GM12873 (cell line): Measurements from ENCODE around the gene ZFR2.

Source experiments
- TF ChIP-seq, protein P1 (sequence below): IDR thresholded peaks from 2 replicates; pipeline ENCODE4 v1.5.1; 2012; ENCODE audit warnings: low read depth, mild to moderate bottlenecking, moderate library complexity, low read length, control low read depth; ENCODE audit not compliant: insufficient read depth; ENCODE audit errors: missing control alignments

Gene ZFR2

DNA sequence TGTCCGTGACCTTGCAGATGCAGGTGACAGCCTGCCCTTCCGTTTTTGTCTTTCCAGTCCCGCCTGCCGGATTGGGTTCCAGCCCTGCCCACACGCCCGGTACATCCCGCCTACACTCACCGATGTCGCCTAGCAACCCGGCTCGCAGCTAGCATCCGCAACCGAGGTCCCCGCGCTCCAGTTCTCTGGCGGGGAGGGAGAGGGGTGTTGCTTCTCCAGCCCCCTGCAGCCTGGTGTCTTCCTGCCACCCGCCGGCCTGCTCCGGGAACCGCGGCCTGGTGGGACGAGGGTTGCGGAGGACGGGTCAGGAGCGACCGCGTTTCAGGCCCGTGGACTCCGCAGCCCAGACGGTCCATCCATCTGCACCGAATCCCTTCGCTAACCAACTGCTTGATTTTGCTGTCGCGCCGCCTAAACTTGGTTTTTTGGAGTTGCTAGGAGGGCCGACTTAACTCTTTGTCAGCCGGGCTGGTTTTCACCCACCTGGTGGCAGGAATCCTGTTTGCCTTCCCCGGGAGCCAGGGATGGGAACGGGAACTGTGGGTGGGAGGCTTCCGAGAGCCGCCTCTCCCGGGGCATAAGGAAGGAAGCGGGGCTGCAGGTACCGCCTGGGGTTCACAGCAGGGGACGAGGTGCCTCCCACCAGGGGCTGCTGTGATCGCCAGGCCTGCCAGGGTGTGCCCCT lies 67.3 kb downstream of the ZFR2 start:
- TF ChIP-seq, protein P1, sequence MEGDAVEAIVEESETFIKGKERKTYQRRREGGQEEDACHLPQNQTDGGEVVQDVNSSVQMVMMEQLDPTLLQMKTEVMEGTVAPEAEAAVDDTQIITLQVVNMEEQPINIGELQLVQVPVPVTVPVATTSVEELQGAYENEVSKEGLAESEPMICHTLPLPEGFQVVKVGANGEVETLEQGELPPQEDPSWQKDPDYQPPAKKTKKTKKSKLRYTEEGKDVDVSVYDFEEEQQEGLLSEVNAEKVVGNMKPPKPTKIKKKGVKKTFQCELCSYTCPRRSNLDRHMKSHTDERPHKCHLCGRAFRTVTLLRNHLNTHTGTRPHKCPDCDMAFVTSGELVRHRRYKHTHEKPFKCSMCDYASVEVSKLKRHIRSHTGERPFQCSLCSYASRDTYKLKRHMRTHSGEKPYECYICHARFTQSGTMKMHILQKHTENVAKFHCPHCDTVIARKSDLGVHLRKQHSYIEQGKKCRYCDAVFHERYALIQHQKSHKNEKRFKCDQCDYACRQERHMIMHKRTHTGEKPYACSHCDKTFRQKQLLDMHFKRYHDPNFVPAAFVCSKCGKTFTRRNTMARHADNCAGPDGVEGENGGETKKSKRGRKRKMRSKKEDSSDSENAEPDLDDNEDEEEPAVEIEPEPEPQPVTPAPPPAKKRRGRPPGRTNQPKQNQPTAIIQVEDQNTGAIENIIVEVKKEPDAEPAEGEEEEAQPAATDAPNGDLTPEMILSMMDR: no peak

DNA sequence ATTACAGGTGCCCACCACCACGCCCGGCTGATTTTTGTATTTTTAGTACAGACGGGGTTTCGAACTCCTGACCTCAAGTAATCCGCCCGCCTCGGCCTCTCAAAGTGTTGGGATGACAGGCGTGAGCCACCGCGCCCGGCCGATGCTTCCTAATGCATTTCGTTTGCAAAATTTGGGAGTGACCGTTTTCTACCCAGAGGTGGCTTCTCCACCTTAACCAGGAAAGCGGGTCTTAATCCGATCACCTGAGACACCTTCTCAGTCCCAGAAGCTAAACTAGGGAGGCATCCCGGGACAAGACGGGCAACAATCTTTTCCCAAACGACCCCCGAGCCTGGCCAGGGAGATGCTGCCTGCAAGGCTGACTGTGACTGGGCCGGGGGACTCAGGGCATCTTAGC lies 67.8 kb downstream of the ZFR2 start:
- TF ChIP-seq, protein P1: no peak

DNA sequence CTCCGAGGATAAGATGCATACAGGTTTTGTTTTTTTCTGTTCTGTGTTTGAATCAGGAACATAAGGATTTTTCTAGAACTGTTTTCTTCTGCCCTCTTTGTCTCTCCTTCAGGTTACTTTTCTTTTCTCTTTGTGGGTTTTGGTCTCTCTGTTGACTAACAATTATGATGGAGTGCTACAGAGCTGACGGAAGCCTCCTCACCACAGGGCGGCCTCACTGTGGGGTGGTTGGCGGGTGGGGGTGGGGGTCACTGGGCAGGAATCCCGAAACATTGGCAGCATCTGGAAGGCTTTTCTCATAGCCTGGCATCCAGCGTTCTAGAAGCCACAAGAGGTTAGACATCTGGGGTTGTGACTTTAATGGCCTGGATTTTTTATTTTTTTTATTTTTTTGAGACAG lies 70.7 kb downstream of the ZFR2 start:
- TF ChIP-seq, protein P1: no peak

- TF ChIP-seq, protein P1: no peak
These were observed 72.5 kb downstream of the ZFR2 start for GRCh38 chr19:3796358-3796757.

DNA sequence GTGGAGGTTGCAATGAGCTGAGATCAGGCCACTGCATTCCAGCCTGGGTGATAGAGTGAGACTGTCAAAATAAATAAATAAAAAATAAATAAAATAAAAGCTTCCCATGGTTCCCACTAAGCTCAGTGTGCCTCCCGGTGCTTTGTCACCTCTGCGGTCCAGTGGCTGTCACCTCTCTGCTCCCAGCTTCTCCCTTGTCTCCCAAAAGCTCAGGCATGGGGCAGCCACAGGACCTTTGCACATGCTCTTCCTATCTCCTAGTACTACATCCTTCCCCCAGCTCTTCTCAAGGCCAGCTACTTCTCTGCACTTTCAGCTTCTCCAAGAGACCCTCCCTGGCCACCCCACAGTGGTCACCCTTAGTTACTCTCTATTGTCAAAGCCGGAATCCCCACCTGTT lies 75.0 kb downstream of the ZFR2 start:
- TF ChIP-seq, protein P1: no peak

- TF ChIP-seq, protein P1: no peak
These were observed 76.7 kb downstream of the ZFR2 start for GRCh38 chr19:3792114-3792513.

- TF ChIP-seq, protein P1: no peak
These were observed 77.9 kb downstream of the ZFR2 start for GRCh38 chr19:3790941-3791340.
